HG03342 (cell line): Measurements from ENCODE around the gene C10orf143.
"Not testable (repeated sequence)": the region's sequence is repeated elsewhere in the genome, so short reads cannot be mapped to it uniquely, and the experiment has no call there.

Experiments
- ATAC-seq: cut with Tn5 transposase; IDR thresholded peaks from one replicate; pipeline ENCODE4 v1.9.1; 2021; ENCODE audit warnings: mild to moderate bottlenecking, moderate library complexity; ENCODE audit not compliant: unreplicated experiment

Gene C10orf143

GRCh38 chr10:130111852-130112180 lies 1.2 kb upstream of the C10orf143 start:
- ATAC-seq: no peak

- peak; percentile 86 for ATAC-seq
These were observed 652 bp upstream of the C10orf143 start for GRCh38 chr10:130111113-130111851.

GRCh38 chr10:130109796-130110245 lies 809 bp downstream of the C10orf143 start:
- ATAC-seq: no peak

GRCh38 chr10:130108934-130109604 lies 1.6 kb downstream of the C10orf143 start:
- no peak for ATAC-seq

GRCh38 chr10:130108146-130108545 lies 2.5 kb downstream of the C10orf143 start:
- ATAC-seq: not testable (repeated sequence)

GRCh38 chr10:130105724-130106123 lies 4.9 kb downstream of the C10orf143 start:
- no peak for ATAC-seq

GRCh38 chr10:130099344-130099743 lies 11.3 kb downstream of the C10orf143 start:
- no peak for ATAC-seq

GRCh38 chr10:130090565-130090964 lies 20.1 kb downstream of the C10orf143 start:
- not testable (repeated sequence) for ATAC-seq

- no peak for ATAC-seq
These were observed 30.2 kb downstream of the C10orf143 start for GRCh38 chr10:130080461-130080814.

GRCh38 chr10:130079614-130080460 lies 30.8 kb downstream of the C10orf143 start:
- ATAC-seq: no peak

- ATAC-seq: no peak
These were observed 32.5 kb downstream of the C10orf143 start for GRCh38 chr10:130078120-130078519.

- ATAC-seq: no peak
These were observed 33.9 kb downstream of the C10orf143 start for GRCh38 chr10:130076681-130077080.

GRCh38 chr10:130074639-130075038 lies 36.0 kb downstream of the C10orf143 start:
- ATAC-seq: no peak

GRCh38 chr10:130073912-130074311 lies 36.7 kb downstream of the C10orf143 start:
- ATAC-seq: no peak

GRCh38 chr10:130072247-130072646 lies 38.4 kb downstream of the C10orf143 start:
- no peak for ATAC-seq

- ATAC-seq: no peak
These were observed 42.7 kb downstream of the C10orf143 start for GRCh38 chr10:130067893-130068292.

- no peak for ATAC-seq
These were observed 43.9 kb downstream of the C10orf143 start for GRCh38 chr10:130066743-130067142.

- no peak for ATAC-seq
These were observed 45.4 kb downstream of the C10orf143 start for GRCh38 chr10:130065251-130065650.

- ATAC-seq: no peak
These were observed 45.8 kb downstream of the C10orf143 start for GRCh38 chr10:130064783-130065182.

GRCh38 chr10:130062976-130063375 lies 47.7 kb downstream of the C10orf143 start:
- ATAC-seq: no peak

- no peak for ATAC-seq
These were observed 48.4 kb downstream of the C10orf143 start for GRCh38 chr10:130062201-130062600.

- no peak for ATAC-seq
These were observed 48.9 kb downstream of the C10orf143 start for GRCh38 chr10:130061760-130062159.
